ENCODE results near the gene IRAK4. TPM values are rescaled to one million over a fixed set of nuclear protein-coding genes. Genes with fewer than 3 reads are reported as not detected.
A peak's percentile ranks its signal among the peaks of the same experiment; 100 is the strongest.

IRAK4 gene
- total RNA-seq, 1 donor from 2014 or later: 9.6 TPM

DNA sequence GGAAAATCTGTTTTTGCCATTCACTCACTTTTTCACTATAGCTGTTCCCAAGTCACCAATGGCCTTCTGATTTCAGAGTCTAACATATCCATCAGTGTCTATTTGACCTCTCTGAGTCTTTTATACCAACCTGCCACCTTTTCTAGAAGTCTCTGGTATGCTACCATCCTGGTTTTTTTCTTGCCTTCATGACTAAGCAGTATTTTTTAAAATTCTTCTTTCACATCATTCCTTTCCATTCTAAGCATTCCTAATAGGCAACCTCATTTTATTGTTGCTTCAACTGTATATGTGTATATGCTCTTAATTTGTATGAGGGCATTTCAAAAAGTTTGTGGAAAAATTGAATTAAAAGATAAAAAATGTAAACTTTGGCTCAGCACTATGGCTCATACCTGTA, 5.0 kb downstream of the IRAK4 start:
- Mint-ChIP-seq H3K27ac (ENCODE audit: unreplicated experiment) (no peak overlapping the region), H3K27me3 (ENCODE audit: unreplicated experiment) (no peaks in the 10 kb centered on the region), H3K36me3 (ENCODE audit: unreplicated experiment) (peaks cover 2% of the 10 kb centered on the region), H3K9me3 (ENCODE audit: unreplicated experiment) (no peaks in the 10 kb centered on the region), H3K4me1 (ENCODE audit: unreplicated experiment) (peaks cover 9% of the 10 kb centered on the region), H3K4me3 (ENCODE audit: unreplicated experiment) (no peak overlapping the region)
- no peak for DNase-seq (ENCODE audit: extremely low spot score, unreplicated experiment)
- TF ChIP-seq, protein P1, sequence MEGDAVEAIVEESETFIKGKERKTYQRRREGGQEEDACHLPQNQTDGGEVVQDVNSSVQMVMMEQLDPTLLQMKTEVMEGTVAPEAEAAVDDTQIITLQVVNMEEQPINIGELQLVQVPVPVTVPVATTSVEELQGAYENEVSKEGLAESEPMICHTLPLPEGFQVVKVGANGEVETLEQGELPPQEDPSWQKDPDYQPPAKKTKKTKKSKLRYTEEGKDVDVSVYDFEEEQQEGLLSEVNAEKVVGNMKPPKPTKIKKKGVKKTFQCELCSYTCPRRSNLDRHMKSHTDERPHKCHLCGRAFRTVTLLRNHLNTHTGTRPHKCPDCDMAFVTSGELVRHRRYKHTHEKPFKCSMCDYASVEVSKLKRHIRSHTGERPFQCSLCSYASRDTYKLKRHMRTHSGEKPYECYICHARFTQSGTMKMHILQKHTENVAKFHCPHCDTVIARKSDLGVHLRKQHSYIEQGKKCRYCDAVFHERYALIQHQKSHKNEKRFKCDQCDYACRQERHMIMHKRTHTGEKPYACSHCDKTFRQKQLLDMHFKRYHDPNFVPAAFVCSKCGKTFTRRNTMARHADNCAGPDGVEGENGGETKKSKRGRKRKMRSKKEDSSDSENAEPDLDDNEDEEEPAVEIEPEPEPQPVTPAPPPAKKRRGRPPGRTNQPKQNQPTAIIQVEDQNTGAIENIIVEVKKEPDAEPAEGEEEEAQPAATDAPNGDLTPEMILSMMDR (IDR thresholded peaks at IDR 0.05): no peak

DNA sequence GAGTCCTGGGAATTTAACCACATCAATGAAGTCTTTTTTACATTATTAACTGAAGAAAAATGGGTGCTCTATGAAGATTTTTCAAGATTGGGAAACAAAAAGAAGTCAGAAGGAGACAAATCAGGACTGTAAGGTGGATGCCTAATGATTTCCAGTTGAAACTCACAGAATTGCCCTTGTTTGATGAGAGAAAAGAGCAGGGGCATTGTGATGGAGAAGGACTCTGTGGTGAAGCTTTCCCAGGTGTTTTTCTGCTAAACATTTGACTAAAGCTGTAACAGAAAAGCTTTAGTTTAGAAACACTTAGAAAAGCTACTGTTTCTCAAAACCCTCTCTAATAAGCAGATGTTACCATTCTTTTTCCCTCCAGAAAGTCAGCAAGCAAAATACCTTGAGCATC, 5.8 kb downstream of the IRAK4 start:
- Mint-ChIP-seq H3K9me3 (ENCODE audit: unreplicated experiment) (no peaks in the 10 kb centered on the region), H3K27me3 (ENCODE audit: unreplicated experiment) (no peaks in the 10 kb centered on the region), H3K4me3 (ENCODE audit: unreplicated experiment) (no peak overlapping the region), H3K4me1 (ENCODE audit: unreplicated experiment) (peaks cover 7% of the 10 kb centered on the region), H3K36me3 (ENCODE audit: unreplicated experiment) (peaks cover 2% of the 10 kb centered on the region), H3K27ac (ENCODE audit: unreplicated experiment) (no peak overlapping the region)
- TF ChIP-seq, protein P1 (IDR thresholded peaks at IDR 0.05): no peak
- DNase-seq (ENCODE audit: extremely low spot score, unreplicated experiment): no peak

DNA sequence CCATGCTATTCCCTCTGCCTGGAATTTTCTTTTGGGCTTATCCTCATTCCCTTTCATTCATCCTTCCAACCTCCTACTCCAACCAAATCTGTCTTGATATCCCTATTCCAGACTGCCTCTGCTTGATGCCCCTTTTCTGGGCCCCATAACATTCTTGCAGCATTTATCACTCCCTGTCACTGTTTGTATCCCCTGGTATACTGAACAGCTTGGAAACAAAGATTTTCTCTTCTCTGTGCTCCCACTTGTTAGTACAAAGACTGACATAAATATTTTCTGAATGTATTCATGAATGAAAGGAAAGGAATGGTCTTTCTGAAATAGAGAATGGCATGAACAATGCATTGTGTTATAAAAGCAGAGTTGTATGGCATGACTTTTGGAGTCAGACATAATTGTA, 7.5 kb downstream of the IRAK4 start:
- no peaks in the 10 kb centered on the region for H3K9me3 Mint-ChIP-seq (ENCODE audit: unreplicated experiment)
- no peaks in the 10 kb centered on the region for H3K4me1 Mint-ChIP-seq (ENCODE audit: unreplicated experiment)
- DNase-seq (ENCODE audit: extremely low spot score, unreplicated experiment): no peak
- H3K27me3 Mint-ChIP-seq (ENCODE audit: unreplicated experiment): no peaks in the 10 kb centered on the region
- no peak overlapping the region for H3K4me3 Mint-ChIP-seq (ENCODE audit: unreplicated experiment)
- peaks cover 2% of the 10 kb centered on the region for H3K36me3 Mint-ChIP-seq (ENCODE audit: unreplicated experiment)
- no peak overlapping the region for H3K27ac Mint-ChIP-seq (ENCODE audit: unreplicated experiment)
- TF ChIP-seq, protein P1 (IDR thresholded peaks at IDR 0.05): no peak

DNA sequence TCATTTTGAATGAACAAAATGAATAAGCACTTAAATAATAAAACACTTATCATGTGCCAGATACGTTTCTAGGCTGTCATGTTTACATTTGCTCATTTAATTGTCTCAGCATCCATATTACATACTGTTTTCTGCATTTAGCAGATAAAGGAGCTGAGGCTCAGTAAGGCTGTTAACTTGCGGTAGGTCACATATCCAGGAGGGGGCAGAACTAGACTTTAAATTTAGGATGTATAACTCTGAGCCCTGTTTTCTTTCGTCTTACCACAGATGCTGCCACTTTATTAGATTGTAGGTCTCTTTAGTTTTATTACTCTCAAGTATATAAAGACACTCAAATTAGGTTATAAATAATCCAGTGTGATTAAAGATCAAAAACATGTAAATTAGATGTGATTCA, 17.7 kb downstream of the IRAK4 start:
- Mint-ChIP-seq H3K36me3 (ENCODE audit: unreplicated experiment) (no peaks in the 10 kb centered on the region), H3K9me3 (ENCODE audit: unreplicated experiment) (no peaks in the 10 kb centered on the region), H3K27me3 (ENCODE audit: unreplicated experiment) (no peaks in the 10 kb centered on the region), H3K4me1 (ENCODE audit: unreplicated experiment) (no peaks in the 10 kb centered on the region), H3K4me3 (ENCODE audit: unreplicated experiment) (no peak overlapping the region), H3K27ac (ENCODE audit: unreplicated experiment) (no peak overlapping the region)
- TF ChIP-seq, protein P1 (IDR thresholded peaks at IDR 0.05): peak; percentile 59
- DNase-seq (ENCODE audit: extremely low spot score, unreplicated experiment): no peak

DNA sequence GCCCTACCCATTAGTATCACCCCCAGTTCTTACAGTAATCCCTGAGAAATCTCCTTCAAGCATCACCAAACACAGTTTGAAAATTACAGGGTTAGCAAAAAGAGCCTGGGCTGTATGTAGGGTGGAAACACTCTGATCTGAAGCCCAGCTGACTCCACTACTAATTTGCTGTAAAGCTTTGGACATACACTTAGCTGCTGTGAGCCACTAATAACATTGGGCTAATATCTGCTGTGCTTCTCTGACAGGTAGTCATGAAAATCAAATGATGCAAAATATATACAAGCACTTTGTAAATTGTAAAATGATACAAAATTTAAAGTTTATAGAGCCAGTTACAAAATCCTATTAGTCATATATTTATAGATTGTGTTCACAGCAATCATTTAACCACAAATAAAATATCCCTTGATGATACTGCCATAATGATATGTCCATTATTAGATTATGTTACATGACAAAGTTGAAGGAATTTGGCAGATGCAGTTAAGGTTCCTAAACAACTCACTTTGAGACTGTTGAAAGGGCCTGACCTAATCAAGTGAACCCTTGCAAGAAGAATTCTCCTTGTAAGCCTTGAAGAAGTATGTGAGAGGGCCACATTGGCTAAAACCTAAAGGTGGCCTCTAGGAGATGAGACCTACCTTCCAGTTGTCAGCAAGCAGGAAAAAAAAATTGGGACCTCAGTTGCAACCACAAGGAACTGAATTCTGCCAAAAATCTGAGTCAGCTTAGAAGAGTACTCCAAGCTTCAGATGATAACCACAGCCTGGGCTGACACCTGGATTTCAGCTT, 28.3 kb downstream of the IRAK4 start:
- TF ChIP-seq, protein P1 (IDR thresholded peaks at IDR 0.05): no peak
- no peaks in the 10 kb centered on the region for H3K9me3 Mint-ChIP-seq (ENCODE audit: unreplicated experiment)
- H3K36me3 Mint-ChIP-seq (ENCODE audit: unreplicated experiment): peaks cover 7% of the 10 kb centered on the region
- H3K4me3 Mint-ChIP-seq (ENCODE audit: unreplicated experiment): no peak overlapping the region
- no peaks in the 10 kb centered on the region for H3K4me1 Mint-ChIP-seq (ENCODE audit: unreplicated experiment)
- no peaks in the 10 kb centered on the region for H3K27me3 Mint-ChIP-seq (ENCODE audit: unreplicated experiment)
- no peak overlapping the region for H3K27ac Mint-ChIP-seq (ENCODE audit: unreplicated experiment)
- no peak for DNase-seq (ENCODE audit: extremely low spot score, unreplicated experiment)

All from osteocyte (in vitro differentiated cells).